Measurements from ENCODE around the gene UFSP2.

Gene UFSP2

GRCh38 chr4:185425647-185426352 lies at the start of gene UFSP2:
TSS of gene UFSP2 (minus strand) at chr4:185425964. CDS start at chr4:185425868, 96 bp downstream.
- DNase-seq: peak; percentile 83

- DNase-seq: no peak
Measured at GRCh38 chr4:185473247-185473646, 47.5 kb upstream of the UFSP2 start.

- DNase-seq: no peak
Measured at GRCh38 chr4:185472103-185472542, 46.4 kb upstream of the UFSP2 start.

- DNase-seq: peak; percentile 88
Measured at GRCh38 chr4:185471235-185472102, 45.7 kb upstream of the UFSP2 start, which contains the start of gene CCDC110. TSS of gene CCDC110 (minus strand) at chr4:185471733. CDS start at chr4:185471683, 50 bp downstream.

GRCh38 chr4:185470501-185471195 lies 44.9 kb upstream of the UFSP2 start:
- DNase-seq: peak; percentile 14

GRCh38 chr4:185469580-185470154 lies 43.9 kb upstream of the UFSP2 start:
- DNase-seq: no peak

- DNase-seq: no peak
Measured at GRCh38 chr4:185468999-185469398, 43.2 kb upstream of the UFSP2 start.

GRCh38 chr4:185467991-185468390 lies 42.2 kb upstream of the UFSP2 start:
- DNase-seq: no peak

- DNase-seq: no peak
Measured at GRCh38 chr4:185467101-185467500, 41.3 kb upstream of the UFSP2 start.

- DNase-seq: no peak
Measured at GRCh38 chr4:185465707-185466106, 39.9 kb upstream of the UFSP2 start.

- no peak for DNase-seq
Measured at GRCh38 chr4:185464887-185465286, 39.1 kb upstream of the UFSP2 start.

GRCh38 chr4:185464183-185464582 lies 38.4 kb upstream of the UFSP2 start:
- no peak for DNase-seq

GRCh38 chr4:185463541-185463940 lies 37.8 kb upstream of the UFSP2 start:
- no peak for DNase-seq

- DNase-seq: no peak
Measured at GRCh38 chr4:185461565-185461964, 35.8 kb upstream of the UFSP2 start.

- DNase-seq: no peak
Measured at GRCh38 chr4:185457136-185457535, 31.4 kb upstream of the UFSP2 start.

- DNase-seq: no peak
Measured at GRCh38 chr4:185456131-185456530, 30.4 kb upstream of the UFSP2 start.

- DNase-seq: no peak
Measured at GRCh38 chr4:185445209-185445608, 19.4 kb upstream of the UFSP2 start.

- DNase-seq: no peak
Measured at GRCh38 chr4:185441479-185441878, 15.7 kb upstream of the UFSP2 start.

GRCh38 chr4:185437809-185438208 lies 12.0 kb upstream of the UFSP2 start:
- no peak for DNase-seq

- no peak for DNase-seq
Measured at GRCh38 chr4:185435466-185435865, 9.7 kb upstream of the UFSP2 start.

GRCh38 chr4:185429660-185430059 lies 3.9 kb upstream of the UFSP2 start:
- DNase-seq: no peak

- no peak for DNase-seq
Measured at GRCh38 chr4:185426960-185427688, 1.4 kb upstream of the UFSP2 start.
